Retina (tissue), 1 donor: ENCODE results near the gene OPCML.

Experiments used
- DNase-seq: peaks from one replicate; pipeline ENCODE4 v3.0.0-alpha.2; 2016

Gene OPCML

DNA sequence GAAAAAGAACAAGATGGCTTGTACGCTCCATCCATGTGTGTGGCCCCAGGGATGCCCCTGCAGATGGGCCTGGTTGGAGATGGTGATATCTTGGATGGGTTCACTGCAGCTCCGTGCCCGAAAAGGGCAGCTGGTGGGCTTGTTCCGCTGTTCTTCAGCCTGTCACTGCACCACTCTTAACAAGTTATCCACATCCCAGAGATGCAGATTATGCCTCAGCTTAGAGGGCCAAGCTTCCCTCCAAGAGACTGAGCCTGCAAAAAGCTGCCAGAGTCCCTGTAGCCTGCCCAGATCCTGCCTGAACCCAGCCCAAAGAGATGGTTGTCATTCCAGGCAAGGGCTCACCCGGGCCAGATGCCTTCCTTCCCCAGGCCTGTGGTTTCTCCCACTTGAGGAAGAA, 308.0 kb downstream of the OPCML start:
- DNase-seq, result no peak

DNA sequence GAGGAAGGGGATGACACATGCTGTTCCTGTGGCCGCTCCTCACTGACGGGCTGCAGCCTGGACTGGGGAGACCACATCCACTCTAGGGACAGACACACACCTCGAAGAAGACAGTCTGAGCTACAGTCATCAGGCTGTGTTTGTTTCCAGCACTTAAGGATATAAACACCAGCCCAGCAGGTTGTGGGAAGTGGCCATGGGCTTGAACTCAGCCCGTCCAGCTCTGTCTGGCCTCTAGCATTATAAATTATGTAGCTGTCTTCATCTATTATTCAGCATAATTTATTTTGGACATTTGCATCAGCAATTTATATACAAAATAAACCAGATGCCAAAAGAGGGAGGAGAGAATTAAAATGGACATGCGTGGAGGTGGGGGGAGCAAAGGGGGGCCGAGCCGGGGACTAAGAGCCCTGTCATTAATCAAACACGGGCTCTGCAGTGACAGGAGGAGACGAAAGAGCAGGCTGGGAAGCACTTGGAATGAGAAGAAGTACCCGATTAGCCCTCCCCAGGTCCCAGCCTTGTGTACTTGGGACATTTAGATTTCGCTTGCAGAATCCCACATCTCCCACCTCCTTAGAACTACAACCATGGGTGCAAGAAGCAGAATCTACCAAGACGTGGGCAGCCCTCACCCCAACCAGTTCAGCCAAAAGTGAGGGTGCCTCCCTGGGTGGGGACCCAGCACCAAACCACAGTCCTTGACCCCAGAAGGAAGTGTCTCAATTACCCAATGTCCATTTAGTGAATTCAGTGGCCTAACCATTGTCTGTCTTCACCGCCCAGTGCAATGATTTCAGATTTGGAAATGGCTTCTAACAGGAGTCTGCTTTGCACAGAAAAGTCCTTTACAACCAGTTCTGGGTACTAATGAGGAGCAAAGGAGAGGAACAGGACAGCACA, 309.6 kb downstream of the OPCML start:
- DNase-seq, result peak; percentile 18

DNA sequence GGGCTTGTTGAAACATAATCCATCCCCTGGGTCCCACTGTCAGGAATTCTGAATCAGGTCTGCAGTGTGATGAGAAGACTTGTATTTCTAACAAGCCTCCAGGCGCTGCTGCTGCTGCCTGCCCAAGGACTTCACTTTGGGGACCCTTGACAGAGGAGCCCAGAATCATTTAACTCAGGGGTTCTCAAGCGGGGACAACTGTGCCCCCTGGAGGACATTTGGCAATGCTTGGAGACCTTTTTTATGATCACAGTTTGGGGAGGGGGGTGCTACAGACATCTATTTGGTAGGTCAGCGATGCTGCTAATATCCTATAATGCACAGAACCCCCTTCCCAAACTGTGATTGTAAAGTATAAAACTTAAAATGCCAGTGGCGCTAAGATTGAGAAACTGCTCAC, 312.8 kb downstream of the OPCML start:
- DNase-seq, result no peak

DNA sequence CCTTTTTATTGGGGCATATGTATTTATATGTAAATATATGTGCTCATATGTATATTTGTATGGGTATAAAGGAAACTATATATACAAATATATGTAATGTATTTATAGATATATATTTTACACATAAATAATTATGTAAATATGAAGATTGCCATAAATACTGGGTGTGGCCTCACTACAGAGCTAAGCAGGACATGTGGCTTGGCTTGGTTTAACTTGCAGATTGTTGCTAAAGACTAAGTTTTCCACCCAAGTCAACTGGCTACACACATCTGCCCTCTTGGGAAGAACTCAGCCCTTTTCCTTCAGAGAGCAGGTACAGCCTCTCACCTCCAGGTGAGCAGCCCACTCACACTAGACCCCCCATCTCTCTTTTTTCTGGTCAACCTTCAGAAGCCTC, 315.5 kb downstream of the OPCML start:
- no peak for DNase-seq

DNA sequence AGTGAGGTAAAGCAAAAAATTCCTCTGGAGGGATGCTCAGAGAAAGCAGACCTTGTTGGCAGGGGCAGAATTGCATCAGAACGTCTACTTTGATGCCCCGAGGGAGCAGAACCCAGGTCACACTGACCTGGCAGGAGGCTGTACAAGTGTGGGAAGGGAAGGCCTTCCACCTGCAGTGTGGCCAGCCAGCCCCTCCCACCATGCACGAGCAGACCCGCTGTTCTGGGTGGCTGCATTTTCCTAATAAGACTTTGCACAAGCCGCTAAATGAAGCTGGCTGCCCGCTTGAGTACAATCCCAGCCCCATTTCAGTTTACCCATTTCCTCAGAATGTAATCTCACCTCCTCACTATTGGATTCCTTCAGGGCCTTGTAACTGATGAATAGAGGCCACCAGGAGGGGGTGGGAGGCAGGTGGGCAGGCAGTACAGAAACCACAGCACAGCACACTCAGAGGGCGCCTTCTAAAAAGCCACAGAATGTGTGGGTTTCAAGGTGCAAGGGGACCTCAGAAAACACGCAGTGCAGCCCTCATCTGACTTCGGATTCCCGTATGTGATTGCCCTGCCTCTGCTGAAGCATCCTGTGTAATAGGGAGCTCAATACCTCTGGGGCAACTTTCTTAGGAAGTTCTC, 316.6 kb downstream of the OPCML start:
- DNase-seq, result no peak

DNA sequence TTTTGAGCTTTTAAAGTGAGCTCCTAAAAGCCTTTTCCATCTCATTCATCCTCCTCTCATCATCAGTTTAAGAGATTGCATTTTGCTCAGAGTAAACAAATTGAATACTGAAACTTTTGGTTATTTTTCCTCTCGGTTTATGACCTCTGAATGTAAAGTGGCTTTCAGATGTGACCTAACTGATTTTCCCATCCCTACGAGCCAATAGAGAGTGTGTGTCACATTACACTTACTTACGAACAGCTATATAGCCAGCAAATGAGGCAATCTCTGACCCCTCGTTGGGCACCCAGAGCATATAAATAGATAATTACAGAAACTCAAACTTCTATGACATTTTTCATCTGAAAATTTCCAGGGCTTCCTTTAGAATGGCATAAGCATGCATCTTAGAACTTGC, 317.7 kb downstream of the OPCML start:
- DNase-seq, result no peak

DNA sequence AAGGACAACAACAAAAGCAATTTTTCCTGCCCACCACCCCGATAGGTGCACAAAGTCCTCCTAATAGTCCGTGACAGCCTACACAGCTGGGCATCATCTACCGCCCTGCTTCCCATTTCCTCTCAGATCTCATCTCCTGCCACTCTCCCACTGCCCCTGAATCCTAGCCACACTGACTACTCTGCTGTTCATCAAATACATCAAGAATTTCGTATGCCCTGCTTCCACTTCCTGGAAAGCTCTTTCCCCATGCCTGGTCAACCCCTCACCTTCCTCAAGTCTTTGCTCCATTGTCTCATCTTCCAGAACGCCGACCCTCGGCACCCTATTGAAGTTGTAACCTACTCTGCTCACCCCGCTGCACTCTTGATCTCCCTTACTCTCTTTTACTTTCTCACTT, 320.1 kb downstream of the OPCML start:
- DNase-seq, result no peak

DNA sequence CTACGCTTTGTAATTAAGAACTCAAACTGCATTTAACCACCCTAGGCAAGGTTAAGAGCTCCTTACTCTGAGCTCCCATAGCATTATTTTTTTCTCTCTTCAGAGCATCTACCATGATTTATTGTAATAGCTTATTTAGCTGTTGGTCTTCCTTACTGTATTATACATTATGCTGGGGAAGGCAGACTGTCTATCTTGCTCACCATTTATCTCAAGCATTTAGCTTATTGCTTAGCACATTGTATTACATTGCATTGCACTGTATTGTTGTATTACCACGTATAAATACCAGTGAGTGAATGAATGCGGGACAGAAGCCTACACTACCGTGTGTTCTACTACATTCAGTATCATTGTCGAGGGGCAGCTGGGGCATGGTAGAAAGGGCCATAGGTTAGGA, 324.3 kb downstream of the OPCML start:
- DNase-seq, result no peak

DNA sequence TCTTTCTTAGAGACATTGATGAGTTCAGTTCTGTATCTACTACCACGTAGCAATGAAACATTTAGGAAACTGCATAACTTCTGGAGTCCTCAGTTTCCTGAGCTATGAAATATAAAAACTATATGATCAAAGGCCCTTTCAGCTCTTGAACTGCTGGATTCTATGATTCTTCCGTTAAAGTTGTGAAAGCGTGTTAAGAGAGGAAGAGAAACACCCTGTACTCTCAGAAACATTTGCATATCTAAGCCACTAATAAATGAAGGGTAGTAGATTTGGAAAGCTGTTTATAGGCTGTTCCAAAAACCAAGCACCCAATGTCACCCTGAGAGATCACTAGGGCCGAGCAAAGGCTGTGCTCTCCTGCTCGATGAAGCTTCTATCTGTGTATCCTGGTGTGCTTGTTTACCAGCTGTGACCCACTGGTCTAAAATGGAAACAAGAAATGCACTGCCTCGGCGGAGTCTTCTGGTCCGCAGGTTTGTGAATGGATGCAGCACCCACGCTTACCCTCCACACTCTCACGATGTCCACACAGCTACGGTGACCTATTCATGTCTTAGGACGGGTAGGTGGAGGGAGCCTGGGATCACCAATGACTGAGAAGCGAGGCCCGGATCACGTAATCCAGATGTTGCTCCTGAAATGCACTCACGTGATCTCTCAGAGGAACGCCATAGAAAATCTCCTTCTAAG, 325.8 kb downstream of the OPCML start:
- DNase-seq, result no peak

DNA sequence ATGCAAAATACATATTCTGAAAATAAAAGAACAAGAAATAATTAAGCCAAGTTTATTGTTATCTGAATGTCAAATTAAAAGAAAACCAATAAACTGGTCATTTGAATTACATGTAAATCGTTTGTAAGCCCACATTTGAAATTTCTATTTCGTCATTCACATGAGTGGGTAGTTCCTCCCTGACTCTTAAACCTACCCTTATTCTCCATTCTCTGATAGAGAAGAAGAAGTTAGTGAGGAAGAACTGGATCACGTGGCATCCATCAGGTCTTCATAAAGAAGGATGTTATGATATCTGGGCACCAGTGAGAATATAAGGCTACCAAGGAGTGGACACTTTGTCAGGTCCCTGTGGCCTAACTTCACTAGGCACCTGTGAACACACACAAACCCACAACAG, 328.1 kb downstream of the OPCML start:
- no peak for DNase-seq

DNA sequence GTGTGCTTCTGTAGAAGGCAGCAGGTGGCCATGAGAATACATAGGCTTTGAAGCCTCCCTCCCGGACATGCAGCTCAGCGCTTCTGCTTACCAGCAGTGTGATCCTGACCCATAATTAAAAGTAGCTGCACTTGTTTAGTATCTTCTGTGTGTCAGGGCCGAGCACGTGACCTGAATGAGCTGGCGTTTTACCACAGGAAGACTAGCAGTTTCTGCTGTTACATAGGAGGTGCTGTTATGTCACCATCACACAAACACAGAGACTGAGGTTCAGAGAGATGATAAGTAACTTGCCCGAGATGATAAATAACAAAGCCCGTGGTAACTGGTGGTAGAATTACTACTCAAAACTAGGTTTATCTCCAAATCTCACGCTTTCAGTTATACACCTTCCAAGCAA, 329.5 kb downstream of the OPCML start:
- no peak for DNase-seq

DNA sequence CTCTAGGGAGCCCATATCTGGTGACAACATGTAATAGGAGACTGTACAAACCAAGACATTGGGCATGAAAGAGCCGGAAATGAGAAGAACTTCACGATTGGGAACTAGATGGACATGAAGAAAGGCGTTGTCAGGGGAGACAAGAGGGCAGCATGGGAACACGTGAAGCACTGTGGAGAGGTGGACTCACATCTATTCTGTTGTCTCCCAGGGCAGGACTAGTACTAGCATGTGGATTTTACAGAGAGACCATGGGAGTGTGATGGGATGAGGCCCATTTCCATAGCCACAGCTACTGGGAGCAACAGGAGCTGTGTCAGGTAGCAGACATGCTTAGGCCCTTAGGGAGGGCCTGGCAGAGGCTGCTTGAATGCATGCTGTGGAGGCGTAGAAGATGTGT, 333.9 kb downstream of the OPCML start:
- no peak for DNase-seq

DNA sequence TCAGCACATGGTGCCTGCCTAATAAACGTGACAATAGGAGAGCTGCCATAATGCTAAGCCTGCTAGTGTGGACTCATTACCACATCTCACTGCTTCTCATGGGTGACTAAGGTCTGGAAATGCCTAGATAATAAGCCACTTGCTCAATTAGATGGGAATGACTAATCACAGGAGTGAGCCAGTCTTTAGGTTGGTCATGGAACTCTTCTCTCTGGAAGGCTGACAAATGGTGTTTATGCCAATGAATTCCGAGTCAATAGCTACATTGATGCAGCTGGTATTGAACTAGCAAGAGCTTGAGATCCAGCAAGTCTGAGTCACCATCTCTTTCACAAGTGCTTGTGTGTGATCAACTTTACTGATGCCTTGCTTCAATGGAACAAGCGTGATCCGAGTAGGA, 334.9 kb downstream of the OPCML start:
- DNase-seq, result no peak

DNA sequence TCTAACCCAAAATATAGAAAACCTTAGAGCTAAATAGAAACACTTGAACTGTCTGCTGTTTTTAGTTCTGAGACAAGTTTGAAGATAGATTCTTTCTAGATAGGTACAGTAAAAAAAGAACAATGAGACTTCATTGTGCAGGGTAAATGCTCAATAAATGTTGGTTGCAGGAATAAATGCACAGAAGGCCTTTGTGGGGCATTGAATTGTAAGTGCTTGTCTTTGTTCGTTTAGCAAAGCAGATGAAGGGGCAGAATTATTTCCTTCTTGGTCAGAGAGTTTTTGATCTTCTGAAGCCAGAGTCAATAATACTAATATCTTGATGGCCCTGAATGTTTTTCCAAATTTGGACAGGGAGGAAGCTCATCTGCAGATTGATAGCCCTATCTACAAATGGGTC, 340.4 kb downstream of the OPCML start:
- no peak for DNase-seq

DNA sequence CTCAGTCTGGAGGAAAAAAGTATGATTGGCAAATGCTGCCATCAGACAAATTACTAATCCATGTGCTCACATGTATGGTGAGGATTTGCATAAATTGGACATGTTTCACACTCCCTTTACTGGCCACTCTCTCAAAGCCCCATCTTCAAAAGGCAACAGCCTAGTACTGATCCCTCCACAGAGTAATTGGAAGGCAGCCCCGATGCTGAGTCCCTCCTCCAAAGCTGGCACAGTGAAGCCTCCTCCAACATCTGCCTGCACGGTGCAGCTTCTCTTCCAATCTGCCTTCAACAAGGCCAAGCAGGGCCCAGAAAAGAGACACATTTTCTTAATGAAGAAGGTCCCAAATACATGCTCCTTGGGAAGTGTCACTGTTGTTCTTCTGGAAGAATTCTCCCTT, 350.6 kb downstream of the OPCML start:
- no peak for DNase-seq

DNA sequence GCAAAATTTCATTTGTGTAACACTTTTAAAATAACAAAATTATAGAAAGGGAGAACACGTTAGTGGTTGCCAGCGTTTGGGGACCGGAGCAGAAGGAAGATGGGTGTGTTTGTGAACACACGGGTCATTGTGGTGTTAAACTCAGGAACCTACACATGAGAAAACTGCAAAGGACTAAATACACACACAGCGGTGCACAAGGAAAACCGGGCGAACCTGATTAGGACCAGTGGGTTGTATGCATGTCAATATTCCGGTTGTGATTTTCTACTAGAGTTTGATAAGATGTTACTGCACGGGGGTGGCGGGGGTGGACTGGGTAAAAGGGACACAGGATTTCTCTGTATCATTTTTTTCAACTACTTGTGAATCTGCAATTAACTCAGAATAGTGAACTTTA, 351.2 kb downstream of the OPCML start:
- no peak for DNase-seq

DNA sequence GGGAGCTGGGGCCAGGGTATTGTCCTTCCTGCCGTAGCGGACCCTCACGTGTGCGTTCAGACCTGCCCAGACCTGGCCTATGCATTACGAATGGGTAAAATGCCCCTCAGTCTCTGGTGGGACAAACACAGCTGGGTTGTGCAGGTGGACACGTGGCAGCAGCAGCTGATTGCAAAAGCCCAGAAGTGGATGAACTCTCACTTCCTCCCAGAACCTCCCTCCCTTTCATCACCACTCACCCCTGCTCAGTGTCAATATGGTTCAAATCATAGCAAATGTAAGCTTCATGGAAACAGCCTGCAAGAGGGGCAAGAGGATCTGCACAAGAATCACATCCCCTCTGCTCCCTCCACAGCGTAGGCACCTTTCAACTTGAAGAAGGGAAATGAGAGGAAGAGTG, 352.1 kb downstream of the OPCML start:
- no peak for DNase-seq

DNA sequence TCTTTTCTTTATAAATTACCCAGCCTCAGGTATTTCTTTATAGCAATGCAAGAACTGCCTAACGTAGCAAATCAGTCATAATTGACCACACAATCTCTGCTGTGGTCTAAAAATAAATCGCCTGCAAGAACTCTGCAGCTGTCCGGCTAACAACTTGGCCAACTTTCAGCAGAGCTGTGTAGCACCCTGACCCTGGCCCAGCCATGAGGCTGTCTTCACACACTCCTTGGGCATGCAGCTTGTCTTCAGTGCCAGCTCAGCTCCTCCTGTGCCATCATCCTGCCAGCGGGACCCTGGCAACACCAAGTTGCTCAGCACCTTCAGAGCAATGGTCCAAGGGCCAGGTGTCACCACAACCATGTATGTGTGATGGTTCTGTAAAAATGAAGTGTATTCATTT, 355.6 kb downstream of the OPCML start:
- no peak for DNase-seq

DNA sequence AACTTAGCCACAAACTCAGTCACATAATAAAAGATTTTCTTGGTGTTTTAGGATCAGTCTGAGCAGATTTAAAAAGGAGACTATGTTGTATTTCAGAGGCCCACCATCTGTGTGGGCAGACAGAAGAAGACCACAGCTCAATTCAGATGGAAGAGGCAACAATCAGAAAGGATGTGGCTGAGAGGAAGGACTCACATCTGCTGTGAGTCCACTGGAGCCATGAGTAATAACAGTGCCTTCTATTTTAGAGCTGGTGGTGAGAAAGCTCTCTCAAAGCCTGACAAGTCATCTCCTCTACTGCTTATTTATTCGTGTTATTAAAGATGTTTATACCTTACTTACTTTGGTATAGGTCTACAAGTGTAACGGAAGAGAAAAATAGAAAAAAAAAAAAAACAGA, 357.2 kb downstream of the OPCML start:
- DNase-seq, result no peak

DNA sequence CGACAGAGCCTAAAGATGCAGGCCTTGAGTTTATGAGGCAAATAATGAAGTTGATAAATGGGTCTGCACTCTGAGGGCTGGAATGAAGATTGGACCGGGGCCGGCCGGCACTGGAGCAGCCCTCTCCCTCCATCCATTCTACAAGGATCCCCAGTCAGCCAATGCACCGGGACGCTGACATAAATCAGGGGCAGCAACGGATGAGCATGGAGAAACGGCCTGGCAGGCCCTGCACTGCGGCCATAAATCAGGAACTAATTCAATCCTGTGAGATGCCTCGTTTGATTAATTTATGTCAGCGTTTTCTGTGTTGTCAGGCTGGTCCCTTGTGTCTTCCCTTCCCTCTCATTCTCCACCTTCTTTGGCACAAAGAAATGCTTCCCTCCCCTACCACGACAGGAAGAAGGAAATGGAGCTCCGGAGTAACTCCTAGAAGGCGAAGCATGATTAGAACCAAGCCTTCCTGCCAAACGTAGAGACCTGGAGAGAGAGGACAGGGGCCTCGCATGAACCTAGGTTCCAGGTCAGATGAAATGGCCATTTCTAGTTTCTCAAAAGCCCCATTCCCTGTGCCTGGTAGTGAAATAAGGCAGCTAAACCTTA, 358.4 kb downstream of the OPCML start:
- no peak for DNase-seq

DNA sequence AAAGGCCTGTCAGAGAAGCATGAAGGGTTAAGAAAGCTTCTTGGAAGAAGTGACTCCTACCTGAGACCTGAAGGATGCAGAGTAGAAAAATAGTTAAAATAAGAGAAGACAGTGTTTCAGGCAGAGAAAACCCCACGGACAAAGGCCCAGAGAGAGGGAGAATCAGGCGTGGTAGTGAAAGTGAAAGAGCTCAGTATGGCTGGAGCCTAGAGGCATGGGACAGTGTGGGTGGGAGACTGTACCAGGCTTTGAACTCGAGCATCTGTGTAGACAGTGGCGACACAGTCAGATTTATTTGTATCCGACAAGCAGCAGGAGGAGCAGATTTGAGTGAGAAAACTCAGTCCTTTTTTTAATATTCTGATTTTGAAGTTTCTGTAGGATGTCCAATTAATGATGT, 360.0 kb downstream of the OPCML start:
- DNase-seq, result no peak

DNA sequence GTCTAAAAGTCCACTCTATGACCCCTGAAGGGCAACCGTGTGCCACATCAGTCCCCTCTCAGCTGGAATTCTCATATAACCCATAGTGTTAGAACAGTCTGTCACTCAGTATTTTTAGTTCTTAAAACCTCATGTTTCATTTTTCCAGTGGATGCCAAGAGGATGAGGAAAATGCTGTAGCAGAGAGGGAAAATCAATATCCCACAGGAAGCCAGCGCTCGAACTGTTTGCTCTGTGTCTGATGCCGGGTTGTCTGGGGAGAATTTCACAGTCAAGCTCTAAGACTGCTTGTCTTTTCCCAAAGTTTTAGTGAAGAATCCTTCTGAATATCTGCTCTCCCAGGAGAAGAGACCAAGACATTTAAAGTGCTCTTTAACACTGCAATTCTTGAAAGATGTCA, 360.9 kb downstream of the OPCML start:
- no peak for DNase-seq

DNA sequence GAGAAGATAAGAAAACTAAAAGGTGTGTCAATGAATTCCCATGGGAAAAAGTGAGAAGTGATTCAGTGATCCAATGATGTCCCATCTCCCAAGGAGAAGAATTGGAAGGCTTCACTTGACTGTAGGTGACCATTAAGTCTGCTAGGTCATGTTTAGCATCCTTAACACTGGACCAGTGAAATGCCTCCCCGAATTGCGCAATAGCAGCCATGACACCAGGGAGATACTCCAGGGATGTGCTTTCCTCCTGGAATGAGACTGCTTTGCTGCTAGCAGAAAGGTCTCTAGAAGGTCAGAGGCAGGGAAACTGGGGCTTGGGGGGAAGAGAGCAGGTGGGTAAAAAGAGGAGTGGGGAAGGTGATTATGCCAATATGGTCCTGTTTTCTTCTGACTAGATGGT, 364.3 kb downstream of the OPCML start:
- DNase-seq, result no peak

DNA sequence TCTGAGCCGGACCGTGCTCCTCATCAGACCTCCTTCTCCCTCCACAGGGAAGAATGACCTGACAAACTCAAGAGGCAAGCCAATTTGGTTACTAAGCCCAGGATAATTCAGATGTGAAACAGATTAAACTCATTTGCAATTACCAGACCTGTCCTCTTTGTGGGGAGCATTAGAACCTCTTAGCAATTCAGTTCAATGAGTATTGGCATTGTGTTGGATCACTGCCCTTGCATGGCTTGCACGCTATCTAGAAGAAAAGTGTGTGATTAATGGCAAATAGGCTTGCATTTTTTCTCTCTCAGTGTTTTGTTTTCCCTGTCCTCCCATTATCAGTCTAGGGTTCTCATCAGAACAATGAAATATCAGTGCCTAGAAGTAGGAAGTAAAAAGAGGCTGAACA, 365.6 kb downstream of the OPCML start:
- DNase-seq, result no peak
